T follicular helper cell (primary cell): ENCODE measurements around the gene SULT1C4.
"Not testable (repeated sequence)": the region's sequence is repeated elsewhere in the genome, so short reads cannot be mapped to it uniquely, and the experiment has no call there.

ENCODE experiments used
- DNase-seq: peaks from one replicate; pipeline ENCODE4 v3.0.0-alpha.2; 2020; ENCODE audit warnings: low read depth
- total RNA-seq, 2 experiments: gene quantifications; one replicate each; lab custom pipeline; 2026; lab: John Stamatoyannopoulos, UW

The SULT1C4 gene
- total RNA-seq: 0 to 0.09 reads per million in 2 experiments

GRCh38 chr2:108377815-108378630, at the start of gene SULT1C4:
SULT1C4 (plus strand) TSS chr2:108377954; CDS start chr2:108378338, 384 bp downstream.
- no peak for DNase-seq

DNA sequence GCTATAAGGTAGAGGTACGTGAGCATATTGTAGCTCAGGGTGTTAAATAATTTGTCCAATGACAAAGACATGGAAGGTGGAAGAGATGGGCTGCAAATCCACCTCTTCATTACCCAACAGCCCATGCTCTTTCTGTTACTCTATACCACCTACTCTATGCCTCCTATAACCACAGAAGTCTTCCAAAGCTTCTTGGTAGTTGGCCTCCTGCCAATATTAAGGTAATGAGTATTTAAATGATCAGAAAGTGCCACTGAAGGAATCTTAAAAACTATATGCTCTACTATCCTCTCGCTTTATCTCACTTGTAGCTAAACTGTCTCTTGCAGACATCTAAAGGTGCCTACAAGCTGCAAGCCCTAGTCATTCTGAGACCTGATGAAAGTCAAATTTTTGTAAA, 48.0 kb upstream of the SULT1C4 start:
- DNase-seq: no peak

DNA sequence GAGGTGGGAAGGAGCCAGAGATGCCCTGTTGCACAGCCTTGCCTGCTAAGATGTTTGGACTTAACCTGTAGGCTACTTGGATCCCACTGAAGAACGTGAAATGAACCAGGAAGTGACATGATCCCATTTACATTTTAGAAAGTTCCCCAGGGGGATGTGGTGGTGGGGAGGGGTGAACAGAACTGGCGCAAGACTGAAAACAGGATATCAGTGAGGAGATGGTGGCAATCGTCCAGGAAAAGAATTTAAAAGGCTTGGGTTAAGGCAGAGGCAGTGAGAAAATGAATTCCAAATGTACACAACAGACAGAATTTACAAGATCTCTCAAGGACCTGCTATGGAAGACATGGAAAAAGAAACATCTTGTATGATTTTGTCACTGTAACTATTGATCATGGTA, 46.8 kb upstream of the SULT1C4 start:
- DNase-seq: no peak

GRCh38 chr2:108345951-108346350, 31.8 kb upstream of the SULT1C4 start:
- no peak for DNase-seq

DNA sequence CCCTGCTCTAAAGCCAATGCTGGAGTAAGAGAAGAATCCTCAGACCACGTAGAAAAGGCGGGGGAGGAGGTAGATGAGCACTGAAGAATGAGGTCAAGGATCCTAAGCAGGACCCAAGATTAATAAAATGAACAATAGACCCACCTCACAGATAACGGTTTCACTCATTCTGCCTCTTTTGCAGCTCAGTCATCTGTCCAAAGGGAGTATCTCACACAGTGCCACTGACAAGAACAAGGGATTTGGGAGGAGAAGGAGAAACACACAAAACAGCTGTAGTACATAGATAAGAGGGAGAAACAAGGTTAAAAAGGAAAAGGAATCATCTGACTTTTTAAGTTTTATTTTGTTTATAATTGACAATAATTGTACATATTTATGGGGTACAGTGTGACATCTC, 30.9 kb upstream of the SULT1C4 start:
- DNase-seq: no peak

DNA sequence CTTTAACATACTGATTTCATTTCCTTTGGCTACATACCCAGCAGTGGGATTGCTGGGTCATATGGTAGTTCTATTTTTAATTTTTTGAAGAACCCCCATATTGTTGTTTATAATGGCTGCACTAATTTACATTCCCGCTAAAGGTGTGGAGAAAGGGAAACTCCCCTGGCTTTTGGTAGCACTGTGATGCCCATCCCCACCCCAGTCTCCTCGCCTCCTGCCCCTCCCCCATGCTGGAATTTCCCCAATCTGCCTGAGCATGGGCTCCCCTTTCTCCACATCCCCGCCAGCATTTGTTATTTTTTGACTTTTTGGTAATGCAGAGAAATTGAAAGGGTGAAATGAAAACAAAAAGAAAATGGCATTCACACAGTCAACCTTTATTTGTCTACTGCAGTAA, 30.0 kb upstream of the SULT1C4 start:
- no peak for DNase-seq

GRCh38 chr2:108348816-108349570, 28.8 kb upstream of the SULT1C4 start:
- no peak for DNase-seq

DNA sequence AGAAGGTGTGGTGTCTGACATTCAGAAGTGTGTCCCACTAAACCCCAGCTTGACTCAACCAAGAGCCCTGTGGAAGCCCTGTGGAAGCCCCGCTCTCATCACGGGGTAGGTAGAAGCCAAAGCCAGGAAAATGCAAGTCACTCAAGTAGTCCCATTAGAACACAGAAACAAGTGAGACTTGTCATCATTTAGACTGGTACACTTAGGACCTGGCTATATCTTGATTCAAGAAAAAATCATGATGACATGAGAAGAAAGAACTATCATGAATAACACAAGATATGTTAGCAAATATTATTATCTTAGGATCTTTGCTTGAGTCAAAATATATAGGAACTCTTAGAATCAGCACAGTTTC, 28.2 kb upstream of the SULT1C4 start:
- DNase-seq: no peak

GRCh38 chr2:108351889-108352288, 25.9 kb upstream of the SULT1C4 start:
- DNase-seq: no peak

DNA sequence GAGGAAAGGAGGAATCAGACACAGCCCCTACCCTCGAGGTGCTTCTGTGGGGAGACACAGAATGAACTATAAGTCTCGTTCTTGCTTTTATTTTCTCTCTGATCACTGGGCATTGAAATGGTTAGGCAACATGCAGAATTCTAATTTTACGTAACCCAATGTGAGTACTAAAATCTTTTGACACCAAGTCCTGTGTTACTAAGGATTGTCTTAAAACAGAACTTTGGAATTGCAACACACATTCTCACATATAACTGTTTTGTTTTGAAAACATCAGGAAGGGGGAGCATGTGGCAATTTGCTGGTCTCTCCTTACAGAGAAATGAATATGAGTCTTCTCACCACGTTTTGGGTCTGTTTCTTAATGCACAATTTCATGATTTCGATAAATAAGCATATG, 23.6 kb upstream of the SULT1C4 start:
- DNase-seq: no peak

- DNase-seq: no peak
These were observed 21.6 kb upstream of the SULT1C4 start for GRCh38 chr2:108355906-108356734.

DNA sequence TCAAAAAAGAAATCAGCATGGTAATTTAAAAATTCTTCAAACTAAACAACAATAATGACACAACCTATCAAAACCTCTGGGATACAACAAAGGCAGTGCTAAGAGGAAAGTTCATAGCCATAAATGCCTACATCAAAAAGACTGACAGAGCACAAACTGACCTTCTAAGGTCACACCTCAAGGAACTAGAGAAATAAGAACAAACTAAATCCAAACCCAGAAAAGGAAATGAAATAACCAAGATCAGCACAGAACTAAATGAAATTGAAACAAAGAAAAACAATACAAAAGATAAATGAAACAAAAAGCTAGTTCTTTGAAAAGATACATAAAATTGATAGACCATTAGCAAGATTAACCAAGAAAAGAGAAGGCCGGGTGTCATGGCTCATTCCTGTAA, 18.4 kb upstream of the SULT1C4 start:
- not testable (repeated sequence) for DNase-seq

GRCh38 chr2:108360776-108361468, 16.8 kb upstream of the SULT1C4 start:
- no peak for DNase-seq

DNA sequence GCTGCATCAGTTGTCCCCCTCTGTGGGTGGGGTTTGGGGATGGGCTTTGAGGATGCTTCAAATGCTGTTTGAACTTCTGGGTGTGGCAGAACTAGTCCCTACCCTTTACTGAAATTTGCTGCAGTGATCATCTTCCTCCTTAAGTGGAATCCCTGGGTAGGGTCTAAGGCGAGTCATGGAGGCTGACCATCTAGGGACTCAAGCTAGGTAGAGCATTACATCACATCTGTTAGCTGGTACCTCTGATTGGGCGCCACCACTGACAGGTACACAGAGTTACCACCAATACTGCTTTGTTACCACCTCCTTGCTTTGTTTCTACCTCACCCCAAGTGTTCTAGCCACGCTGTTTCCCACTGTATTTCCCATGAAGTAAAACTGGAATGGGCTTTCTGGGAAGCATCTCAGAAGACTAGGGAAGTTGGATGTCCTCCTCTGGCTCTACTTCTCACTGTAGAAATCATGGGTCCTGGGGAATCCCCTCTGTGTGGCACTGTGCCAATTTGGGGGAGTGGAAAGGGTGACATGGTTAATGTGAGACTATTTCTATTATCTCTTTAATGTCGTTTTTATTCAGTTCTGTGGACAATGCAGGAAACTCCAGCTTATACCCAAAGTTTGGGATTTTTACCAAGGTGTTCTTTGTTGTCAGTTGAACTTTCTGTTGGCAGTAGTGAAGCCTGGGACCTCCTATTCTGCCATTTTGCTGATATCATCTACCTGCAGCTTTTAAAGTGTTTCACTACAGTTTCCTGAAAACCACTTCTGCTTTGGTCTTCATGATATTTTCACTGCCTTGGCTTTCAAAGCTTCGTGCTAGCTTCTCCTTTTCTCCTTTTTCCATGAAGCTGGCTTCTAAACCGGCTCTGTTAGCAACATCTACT, 14.5 kb upstream of the SULT1C4 start:
- no peak for DNase-seq

- no peak for DNase-seq
These were observed 13.9 kb upstream of the SULT1C4 start for GRCh38 chr2:108363908-108364225.

DNA sequence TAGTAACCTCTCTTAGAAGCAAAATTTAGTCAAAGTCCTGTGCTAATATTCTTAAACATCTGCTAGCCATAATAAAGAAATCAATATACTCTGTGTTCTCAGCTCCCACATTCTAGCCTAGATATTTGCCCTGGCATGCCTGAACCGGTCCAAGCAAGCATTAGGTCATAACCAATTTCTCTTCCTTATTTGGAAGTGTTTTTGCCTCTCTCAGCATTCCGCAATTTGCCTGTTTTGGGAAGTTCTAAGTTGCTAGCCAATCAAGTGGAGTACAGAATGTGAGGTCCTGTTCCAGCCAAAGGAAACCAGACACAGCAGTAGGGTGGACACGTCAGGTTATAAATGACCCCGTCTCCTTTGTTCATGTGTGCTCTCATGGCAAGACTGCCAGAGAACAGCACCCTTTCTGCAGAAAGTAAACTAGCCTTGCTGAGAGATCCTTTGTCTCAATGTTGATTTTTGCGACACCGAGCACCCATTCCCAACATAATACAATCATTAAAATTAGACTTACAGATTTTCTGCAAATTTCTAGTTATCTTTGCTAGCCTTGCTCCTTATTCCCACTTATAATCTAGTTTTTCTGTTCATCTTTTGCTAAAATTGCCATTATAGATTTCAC, 13.0 kb upstream of the SULT1C4 start:
- no peak for DNase-seq

DNA sequence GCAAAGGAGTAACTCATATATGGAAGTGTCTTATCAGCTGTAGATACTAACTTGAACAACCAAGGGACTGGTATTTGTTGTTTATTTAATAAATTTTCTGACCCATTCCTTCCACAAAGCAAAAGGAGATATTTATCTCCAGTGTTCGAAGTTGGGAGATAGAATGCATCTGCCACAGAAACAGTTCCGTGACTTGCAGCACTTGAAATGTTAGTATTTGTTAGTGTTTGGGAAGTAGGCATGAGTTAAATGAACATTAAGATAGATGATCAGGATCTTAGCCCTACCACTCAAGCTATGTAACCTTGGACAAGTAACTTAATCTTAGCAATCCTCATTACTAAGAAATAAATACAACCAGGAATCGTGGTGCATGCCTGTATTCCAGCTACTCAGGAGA, 12.1 kb upstream of the SULT1C4 start:
- no peak for DNase-seq

- no peak for DNase-seq
These were observed 10.7 kb upstream of the SULT1C4 start for GRCh38 chr2:108367014-108367413.

GRCh38 chr2:108367561-108368175, 10.1 kb upstream of the SULT1C4 start:
- no peak for DNase-seq

- DNase-seq: no peak
These were observed 8.6 kb upstream of the SULT1C4 start for GRCh38 chr2:108369153-108369552.
